Fibroblast of skin of left quadriceps (primary cell): ENCODE results near the gene PPP1R1B.

Source experiments
- DNase-seq, 2 experiments: peaks; one replicate each; pipeline ENCODE4 v3.0.0-alpha.2; 2013; ENCODE audit warnings: low read depth in 2 of 2

PPP1R1B gene

GRCh38 chr17:39600288-39600996 is 26.3 kb upstream of the PPP1R1B start:
- no peak for DNase-seq

GRCh38 chr17:39600997-39601597 is 25.7 kb upstream of the PPP1R1B start:
- no peak for DNase-seq

GRCh38 chr17:39601758-39602532 is 24.8 kb upstream of the PPP1R1B start:
- DNase-seq = no peak

GRCh38 chr17:39602533-39603303 is 24.0 kb upstream of the PPP1R1B start:
- DNase-seq = no peak

GRCh38 chr17:39603304-39604016 is 23.3 kb upstream of the PPP1R1B start:
- DNase-seq = no peak

GRCh38 chr17:39604911-39605491 is 21.8 kb upstream of the PPP1R1B start:
- DNase-seq = no peak

GRCh38 chr17:39605492-39606433 is 21.0 kb upstream of the PPP1R1B start:
- DNase-seq = no peak

GRCh38 chr17:39606434-39607056 is 20.2 kb upstream of the PPP1R1B start:
- no peak for DNase-seq

- DNase-seq = no peak
Observed at GRCh38 chr17:39607057-39607850, 19.5 kb upstream of the PPP1R1B start.

GRCh38 chr17:39607851-39608130 is 19.0 kb upstream of the PPP1R1B start, which contains the start of gene NEUROD2:
NEUROD2 (minus strand) TSS chr17:39607920; CDS start chr17:39606599, 1,321 bp downstream.
- DNase-seq = no peak

- no peak for DNase-seq
Observed at GRCh38 chr17:39608142-39608981, 18.4 kb upstream of the PPP1R1B start.

- DNase-seq = no peak
Observed at GRCh38 chr17:39609416-39610025, 17.2 kb upstream of the PPP1R1B start.

GRCh38 chr17:39611401-39612112 is 15.2 kb upstream of the PPP1R1B start:
- DNase-seq = no peak

- DNase-seq = no peak
Observed at GRCh38 chr17:39612291-39612894, 14.4 kb upstream of the PPP1R1B start.

GRCh38 chr17:39612935-39613464 is 13.8 kb upstream of the PPP1R1B start:
- DNase-seq = no peak

- no peak for DNase-seq
Observed at GRCh38 chr17:39614545-39615157, 12.1 kb upstream of the PPP1R1B start.
